ENCODE measurements around the gene WDR54. TPM values are rescaled to one million over a fixed set of nuclear protein-coding genes. Genes with fewer than 3 reads are reported as not detected.
A peak's percentile ranks its signal among the peaks of the same experiment; 100 is the strongest.

WDR54 gene
- total RNA-seq, 2 experiments from 2014 or later, result 103 to 119 TPM

DNA sequence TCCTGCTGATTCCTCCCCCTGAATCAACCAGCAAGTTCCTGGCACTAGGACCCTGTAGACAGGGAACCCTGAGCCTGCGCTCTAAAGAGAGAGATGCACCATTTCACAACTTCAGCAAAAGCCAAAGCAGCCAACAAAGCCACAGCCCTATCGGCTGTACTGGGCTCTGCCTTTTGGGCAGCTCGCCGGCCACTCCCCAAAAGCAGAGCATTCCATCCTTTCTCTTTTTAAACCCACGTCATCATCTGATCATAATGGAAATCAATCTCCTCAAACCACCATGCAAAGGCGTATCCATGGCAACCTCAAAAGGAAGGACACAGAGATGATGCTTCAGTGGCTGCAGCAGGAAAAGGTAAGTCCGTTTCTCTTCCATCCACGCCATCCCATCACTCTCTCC lies 36.1 kb upstream of the WDR54 start:
- CTCF ChIA-PET, result interaction anchor here (0.9 to 1.5 kb wide), 2 partner anchors 50 to 55 kb away, joined by 3 to 8 read pairs; no protein-coding TSS in a partner anchor

DNA sequence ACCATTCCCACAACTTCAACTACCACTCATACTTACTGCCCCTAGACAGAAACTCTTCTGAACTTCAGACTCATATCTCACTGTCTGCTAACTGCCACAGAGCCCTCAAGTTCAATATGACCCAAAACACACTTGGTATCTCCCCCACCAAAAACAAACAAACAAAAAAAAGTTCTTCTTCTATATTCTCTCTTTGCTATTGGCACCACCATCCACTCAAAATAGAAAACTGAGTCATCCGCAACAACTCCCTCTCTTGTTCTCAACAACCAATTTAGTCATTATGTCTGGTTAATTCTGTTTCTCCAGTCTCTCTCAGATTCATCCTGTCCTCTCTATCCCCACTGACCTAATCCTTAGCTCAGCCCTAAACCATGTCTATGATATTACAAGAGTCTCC lies 34.2 kb upstream of the WDR54 start:
- Mint-ChIP-seq H3K4me1 (peaks cover 6% of the 10 kb centered on the region), H3K27ac (no peak overlapping the region), H3K27me3 (no peaks in the 10 kb centered on the region), H3K9me3 (ENCODE audit: low read depth) (no peaks in the 10 kb centered on the region), H3K4me3 (no peak overlapping the region), H3K36me3 (ENCODE audit: low read depth) (peaks cover 2% of the 10 kb centered on the region)
- POLR2A ChIA-PET, result no interaction called here
- DNase-seq, result no peak
- ATAC-seq, result peak; percentile 48
- intact Hi-C loops (cut with DNase I, micrococcal nuclease), result no loop called here
- CTCF ChIA-PET, result interaction anchor here (0.7 to 1.2 kb wide), 3 partner anchors 13 to 67 kb away, joined by 3 to 4 read pairs (median 4); no protein-coding TSS in a partner anchor

More for the DNA sequence above, 36.1 kb upstream of the WDR54 start:
- H3K27ac Mint-ChIP-seq, result no peak overlapping the region
- no peak overlapping the region for H3K4me3 Mint-ChIP-seq
- POLR2A ChIA-PET, result no interaction called here
- intact Hi-C loops (cut with DNase I, micrococcal nuclease), result no loop called here
- ATAC-seq (no peak), DNase-seq (no peak)
- peaks cover 14% of the 10 kb centered on the region for H3K4me1 Mint-ChIP-seq
- H3K36me3 Mint-ChIP-seq (ENCODE audit: low read depth), result peaks cover 3% of the 10 kb centered on the region
- H3K9me3 Mint-ChIP-seq (ENCODE audit: low read depth), result no peaks in the 10 kb centered on the region
- H3K27me3 Mint-ChIP-seq, result no peaks in the 10 kb centered on the region

DNA sequence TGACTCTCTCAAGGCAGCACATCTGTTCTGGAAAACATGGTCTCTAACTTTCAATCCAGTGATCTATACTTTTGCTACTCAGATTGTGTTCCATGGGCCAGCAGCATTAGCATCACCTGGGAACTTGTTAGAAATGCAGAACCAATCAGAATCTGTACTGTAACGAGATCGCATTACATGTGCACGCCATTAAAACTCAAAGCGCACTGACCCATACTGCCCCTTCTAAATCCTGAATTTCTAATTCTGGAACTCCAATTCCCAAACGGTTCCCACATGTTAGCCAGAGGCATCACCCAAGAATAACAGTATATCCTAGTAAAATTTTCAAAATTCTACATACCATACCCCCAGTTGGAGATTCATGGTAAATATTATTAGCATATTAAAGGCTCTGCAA lies 30.9 kb upstream of the WDR54 start:
- no peak for DNase-seq
- intact Hi-C loops (cut with DNase I, micrococcal nuclease), result loop anchor here (1.0 to 10.0 kb wide), 2 partner anchors 264 to 566 kb away; partner anchors contain the start of genes STAMBP (in 2 of the 2) and SEMA4F (in 1 of the 2)
- Mint-ChIP-seq H3K9me3 (ENCODE audit: low read depth) (no peaks in the 10 kb centered on the region), H3K36me3 (ENCODE audit: low read depth) (no peaks in the 10 kb centered on the region), H3K4me1 (peaks cover 7% of the 10 kb centered on the region), H3K27ac (no peak overlapping the region), H3K4me3 (peak overlapping the region; percentile 86), H3K27me3 (no peaks in the 10 kb centered on the region)
- ATAC-seq, result no peak
- CTCF ChIA-PET, result interaction anchor here (0.6 to 3.2 kb wide), 18 partner anchors 8 to 563 kb away, joined by 3 to 16 read pairs (median 5); partner anchors contain the start of genes DCTN1, INO80B and RTKN
- POLR2A ChIA-PET, result interaction anchor here (0.7 kb wide), 1 partner anchor 212 kb away, joined by 8 read pairs; the partner anchor contains the start of gene MOB1A

DNA sequence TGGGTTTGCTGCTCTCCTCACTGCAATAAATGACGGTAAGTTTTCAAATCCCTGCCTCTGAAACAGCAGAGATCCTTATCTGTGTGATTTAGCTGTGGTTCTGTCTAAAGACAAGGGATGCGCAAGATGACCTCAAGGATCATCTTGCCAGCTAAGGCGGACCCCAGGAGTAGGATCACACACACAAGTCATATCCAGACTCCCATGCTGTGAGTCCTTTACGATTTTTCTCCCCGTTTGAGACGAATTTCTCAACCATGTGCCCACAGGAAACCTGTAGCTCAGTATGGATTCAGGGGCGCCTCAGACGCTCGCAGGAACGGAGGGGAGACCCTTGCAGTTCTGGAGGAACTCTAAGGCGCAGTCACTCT lies 30.3 kb upstream of the WDR54 start:
- peak overlapping the region; percentile 86 for H3K4me3 Mint-ChIP-seq
- H3K4me1 Mint-ChIP-seq, result peaks cover 7% of the 10 kb centered on the region
- no peaks in the 10 kb centered on the region for H3K27me3 Mint-ChIP-seq
- ChIA-PET POLR2A (interaction anchor here (0.7 to 1.0 kb wide), 2 partner anchors 63 to 213 kb away, joined by 7 to 8 read pairs; partner anchors contain the start of genes INO80B and MOB1A), CTCF (interaction anchor here (0.6 to 3.2 kb wide), 32 partner anchors 9 to 564 kb away, joined by 3 to 16 read pairs (median 4); partner anchors contain the start of genes C2orf81, DCTN1, INO80B and RTKN)
- no peaks in the 10 kb centered on the region for H3K9me3 Mint-ChIP-seq (ENCODE audit: low read depth)
- DNase-seq (no peak), ATAC-seq (peak; percentile 28)
- intact Hi-C loops (cut with DNase I, micrococcal nuclease), result loop anchor here (1.0 to 10.0 kb wide), 2 partner anchors 263 to 566 kb away; partner anchors contain the start of genes STAMBP (in 2 of the 2) and SEMA4F (in 1 of the 2)
- peak overlapping the region; percentile 99 for H3K27ac Mint-ChIP-seq
- no peaks in the 10 kb centered on the region for H3K36me3 Mint-ChIP-seq (ENCODE audit: low read depth)

GRCh38 chr2:74391580-74392448 lies 29.7 kb upstream of the WDR54 start:
- H3K4me3 Mint-ChIP-seq, result peak overlapping the region; percentile 86
- peak; percentile 78 for ATAC-seq
- peak; percentile 98 for DNase-seq
- H3K27me3 Mint-ChIP-seq, result no peaks in the 10 kb centered on the region
- POLR2A ChIA-PET, result interaction anchor here (1.0 kb wide), 1 partner anchor 63 kb away, joined by 7 read pairs; the partner anchor contains the start of gene INO80B
- intact Hi-C loops (cut with DNase I, micrococcal nuclease), result loop anchor here (1.0 to 10.0 kb wide), 12 partner anchors 29 to 655 kb away; partner anchors contain the start of genes C2orf81 (in 2 of the 2), STAMBP (in 2 of the 2), WDR54 (in 2 of the 2) and AUP1 (in 1 of the 2)
- H3K27ac Mint-ChIP-seq, result peak overlapping the region; percentile 99
- CTCF ChIA-PET, result interaction anchor here (0.6 to 3.2 kb wide), 35 partner anchors 9 to 1010 kb away, joined by 3 to 16 read pairs (median 4); partner anchors contain the start of genes C2orf81, DCTN1, INO80B and STAMBP
- peaks cover 7% of the 10 kb centered on the region for H3K4me1 Mint-ChIP-seq
- H3K9me3 Mint-ChIP-seq (ENCODE audit: low read depth), result no peaks in the 10 kb centered on the region
- no peaks in the 10 kb centered on the region for H3K36me3 Mint-ChIP-seq (ENCODE audit: low read depth)

GRCh38 chr2:74392449-74392743 lies 29.1 kb upstream of the WDR54 start:
- peaks cover 7% of the 10 kb centered on the region for H3K4me1 Mint-ChIP-seq
- ChIA-PET POLR2A (interaction anchor here (1.0 kb wide), 1 partner anchor 62 kb away, joined by 7 read pairs; the partner anchor contains the start of gene INO80B), CTCF (interaction anchor here (0.8 to 3.2 kb wide), 14 partner anchors 10 to 565 kb away, joined by 3 to 16 read pairs (median 5); partner anchors contain the start of genes C2orf81, STAMBP and WDR54)
- DNase-seq (no peak), ATAC-seq (no peak)
- no peaks in the 10 kb centered on the region for H3K36me3 Mint-ChIP-seq (ENCODE audit: low read depth)
- no peaks in the 10 kb centered on the region for H3K9me3 Mint-ChIP-seq (ENCODE audit: low read depth)
- H3K27me3 Mint-ChIP-seq, result no peaks in the 10 kb centered on the region
- H3K4me3 Mint-ChIP-seq, result peak overlapping the region; percentile 86
- intact Hi-C loops (cut with DNase I, micrococcal nuclease), result loop anchor here (1.0 to 10.0 kb wide), 11 partner anchors 28 to 656 kb away; partner anchors contain the start of genes C2orf81 (in 2 of the 2), STAMBP (in 2 of the 2), WDR54 (in 2 of the 2) and AUP1 (in 1 of the 2)
- peak overlapping the region; percentile 40 for H3K27ac Mint-ChIP-seq

DNA sequence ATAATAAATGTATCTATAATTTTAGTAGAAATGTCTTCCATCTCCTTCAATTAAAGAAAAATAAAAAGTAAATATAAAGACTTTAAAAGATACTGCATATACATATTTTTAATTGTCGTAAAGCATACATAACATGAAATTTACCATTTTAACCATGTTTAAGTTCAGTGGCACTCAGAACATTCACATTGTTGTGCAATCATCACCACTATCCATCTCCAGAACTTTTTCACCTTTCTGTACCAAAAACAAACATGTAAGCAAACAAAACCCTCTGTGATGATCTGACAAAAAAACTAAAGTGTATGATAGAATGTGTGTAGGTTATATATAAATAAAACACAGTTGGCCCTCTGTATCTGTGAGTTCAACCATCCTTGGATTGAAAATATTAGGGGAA lies 28.0 kb upstream of the WDR54 start:
- ChIA-PET CTCF (interaction anchor here (3.0 to 3.2 kb wide), 2 partner anchors 11 to 58 kb away, joined by 9 to 16 read pairs; no protein-coding TSS in a partner anchor), POLR2A (no interaction called here)
- Mint-ChIP-seq H3K4me1 (peaks cover 7% of the 10 kb centered on the region), H3K27ac (no peak overlapping the region), H3K27me3 (no peaks in the 10 kb centered on the region), H3K4me3 (no peak overlapping the region), H3K9me3 (ENCODE audit: low read depth) (no peaks in the 10 kb centered on the region), H3K36me3 (ENCODE audit: low read depth) (no peaks in the 10 kb centered on the region)
- intact Hi-C loops (cut with DNase I, micrococcal nuclease), result loop anchor here (2.0 to 10.0 kb wide), 6 partner anchors 27 to 657 kb away; partner anchors contain the start of genes STAMBP (in 2 of the 2), C2orf81 (in 1 of the 2), HK2 (in 1 of the 2) and TPRKB (in 1 of the 2)
- ATAC-seq (no peak), DNase-seq (no peak)

- Mint-ChIP-seq H3K4me3 (no peak overlapping the region), H3K27ac (no peak overlapping the region), H3K36me3 (ENCODE audit: low read depth) (no peaks in the 10 kb centered on the region), H3K9me3 (ENCODE audit: low read depth) (no peaks in the 10 kb centered on the region), H3K27me3 (no peaks in the 10 kb centered on the region), H3K4me1 (peaks cover 5% of the 10 kb centered on the region)
- POLR2A ChIA-PET, result no interaction called here
- intact Hi-C loops (cut with DNase I, micrococcal nuclease), result loop anchor here (10.0 kb wide), 1 partner anchor 571 kb away; the partner anchor contains the start of gene STAMBP (in 2 of the 2)
- DNase-seq (no peak), ATAC-seq (no peak)
- CTCF ChIA-PET, result interaction anchor here (0.7 to 1.1 kb wide), 3 partner anchors 62 to 200 kb away, joined by 3 read pairs; partner anchors contain the start of gene WBP1
These were observed 25.4 kb upstream of the WDR54 start for GRCh38 chr2:74396149-74396548.

- Mint-ChIP-seq H3K36me3 (ENCODE audit: low read depth) (no peaks in the 10 kb centered on the region), H3K27ac (no peak overlapping the region), H3K4me3 (no peak overlapping the region), H3K27me3 (peaks cover 2% of the 10 kb centered on the region), H3K4me1 (no peaks in the 10 kb centered on the region), H3K9me3 (ENCODE audit: low read depth) (no peaks in the 10 kb centered on the region)
- ATAC-seq (peak; percentile 76), DNase-seq (no peak)
- POLR2A ChIA-PET, result no interaction called here
- CTCF ChIA-PET, result interaction anchor here (0.5 to 4.1 kb wide), 4 partner anchors 9 to 150 kb away, joined by 3 to 18 read pairs (median 9); no protein-coding TSS in a partner anchor
- intact Hi-C loops (cut with DNase I, micrococcal nuclease), result loop anchor here (1.0 to 10.0 kb wide), 2 partner anchors 149 to 575 kb away; partner anchors contain the start of gene STAMBP (in 2 of the 2)
These were observed 21.7 kb upstream of the WDR54 start for GRCh38 chr2:74399785-74400184.

DNA sequence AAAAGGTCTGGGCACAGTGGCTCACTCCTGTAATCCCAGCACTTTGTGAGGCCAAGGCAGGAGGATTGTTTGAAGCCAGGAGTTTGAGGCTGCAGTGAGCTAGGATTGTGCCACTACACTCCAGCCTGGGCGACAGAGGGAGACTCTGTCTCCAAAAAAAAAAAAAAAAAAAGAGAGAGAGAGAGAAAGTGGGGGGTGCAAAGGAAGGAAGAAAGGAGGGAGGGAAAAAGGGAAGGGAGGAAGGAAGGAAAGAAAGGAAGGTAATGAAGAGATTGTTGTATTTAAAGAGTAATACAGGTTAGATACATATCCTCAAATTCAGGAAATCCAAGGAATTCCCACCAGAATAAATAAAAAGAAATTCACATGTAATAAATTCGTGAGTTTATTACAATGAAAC lies 19.6 kb upstream of the WDR54 start:
- Mint-ChIP-seq H3K4me1 (no peaks in the 10 kb centered on the region), H3K36me3 (ENCODE audit: low read depth) (no peaks in the 10 kb centered on the region), H3K4me3 (no peak overlapping the region), H3K27me3 (peaks cover 2% of the 10 kb centered on the region), H3K27ac (no peak overlapping the region), H3K9me3 (ENCODE audit: low read depth) (no peaks in the 10 kb centered on the region)
- CTCF ChIA-PET, result interaction anchor here (0.8 to 4.1 kb wide), 9 partner anchors 11 to 707 kb away, joined by 3 to 18 read pairs (median 5); partner anchors contain the start of gene RTKN
- POLR2A ChIA-PET, result no interaction called here
- intact Hi-C loops (cut with DNase I, micrococcal nuclease), result no loop called here
- no peak for ATAC-seq
- no peak for DNase-seq

DNA sequence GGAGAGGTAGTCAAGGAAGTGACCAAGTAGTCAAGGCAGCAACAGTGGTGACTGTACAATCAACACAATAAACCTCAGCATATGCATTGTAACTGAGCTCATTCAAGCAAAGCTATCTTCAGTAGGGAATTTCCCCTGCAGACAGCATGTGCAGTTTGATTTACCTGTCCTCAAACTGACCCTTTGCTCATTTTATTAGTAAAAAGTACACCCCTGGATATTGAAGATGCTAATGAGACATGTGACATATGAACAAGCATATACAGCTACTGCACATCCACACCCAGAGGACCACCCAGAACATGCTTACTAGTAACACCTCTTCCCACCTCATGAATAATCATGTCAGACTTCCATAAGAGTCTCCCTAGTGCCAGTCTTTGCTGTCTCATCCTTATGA lies 15.5 kb upstream of the WDR54 start:
- ChIA-PET CTCF (interaction anchor here (0.5 kb wide), 1 partner anchor 97 kb away, joined by 3 read pairs; no protein-coding TSS in a partner anchor), POLR2A (no interaction called here)
- Mint-ChIP-seq H3K27ac (no peak overlapping the region), H3K4me3 (no peak overlapping the region), H3K27me3 (peaks cover 3% of the 10 kb centered on the region), H3K4me1 (no peaks in the 10 kb centered on the region), H3K9me3 (ENCODE audit: low read depth) (no peaks in the 10 kb centered on the region), H3K36me3 (ENCODE audit: low read depth) (no peaks in the 10 kb centered on the region)
- ATAC-seq, result peak; percentile 44
- DNase-seq, result no peak
- intact Hi-C loops (cut with DNase I, micrococcal nuclease), result no loop called here

All from activated CD4-positive, alpha-beta T cell treated with anti-CD3 and anti-CD28 coated beads for 36 hours (primary cell).